H1 (cell line): ENCODE data around the gene AP3B2. TPM values are rescaled to one million over a fixed set of nuclear protein-coding genes. Genes with fewer than 3 reads are reported as not detected.

Experiments
- BCL11A ChIP-seq, 2 experiments: IDR thresholded peaks; one replicate each; pipeline ENCODE4 v1.6.1; 2011; ENCODE audit warnings: low read depth in 2 of 2, low read length in 2 of 2, mild to moderate bottlenecking in 2 of 2
- BRCA1 ChIP-seq: IDR thresholded peaks from 2 replicates; pipeline ENCODE4 v1.6.1; 2012; ENCODE audit warnings: low read depth, low read length, improper control_type of control experiment
- CEBPB ChIP-seq: IDR thresholded peaks from 2 replicates; pipeline ENCODE4 v1.6.1; 2012; ENCODE audit warnings: low read depth, low read length
- CHD1 ChIP-seq: IDR thresholded peaks from 2 replicates; pipeline ENCODE4 v1.6.1; 2012; ENCODE audit warnings: low read depth, low read length, improper control_type of control experiment
- HDAC2 ChIP-seq, 2 experiments: fragments of 300-600 bp in 1 of 2; sonication (generic) in 1 of 2; IDR thresholded peaks; 2 replicates each; pipeline ENCODE4 v1.6.1; 2011 to 2012; ENCODE audit warnings: low read depth in 2 of 2, low read length in 2 of 2, mild to moderate bottlenecking in 2 of 2, moderate library complexity in 2 of 2, borderline replicate concordance in 1 of 2, inconsistent platforms in 1 of 2
- JUN ChIP-seq: IDR thresholded peaks from 2 replicates; pipeline ENCODE4 v1.6.1; 2011; ENCODE audit warnings: low read depth, mild to moderate bottlenecking, improper control_type of control experiment, low read length
- POU5F1 ChIP-seq: IDR thresholded peaks from 2 replicates; pipeline ENCODE4 v1.6.1; 2011; ENCODE audit warnings: low read depth, mild to moderate bottlenecking, low read length, moderate library complexity
- RAD21 ChIP-seq, 2 experiments: IDR thresholded peaks in 1 of 2; conservative IDR thresholded peaks in 1 of 2; 2 replicates each; pipeline ENCODE4 v1.6.1; 2011; ENCODE audit warnings: low read depth in 2 of 2, low read length in 2 of 2, improper control_type of control experiment in 1 of 2, inconsistent platforms in 1 of 2, mild to moderate bottlenecking in 1 of 2, moderate library complexity in 1 of 2
- RBBP5 ChIP-seq: IDR thresholded peaks from 2 replicates; pipeline ENCODE4 v1.7.1; 2012; ENCODE audit warnings: low read depth, mild to moderate bottlenecking, inconsistent platforms, low read length, moderate library complexity, borderline replicate concordance
- RFX5 ChIP-seq: IDR thresholded peaks from 2 replicates; pipeline ENCODE4 v1.6.1; 2011; ENCODE audit warnings: low read depth, low read length, improper control_type of control experiment, borderline replicate concordance
- RNF2 ChIP-seq: fragments of 200-900, 300-1000 bp; sonication (generic); IDR thresholded peaks from 2 replicates; pipeline ENCODE4 v1.7.1; 2016; ENCODE audit warnings: borderline replicate concordance, low read depth, mild to moderate bottlenecking, antibody characterized with exemption, low read length; ENCODE audit not compliant: poor library complexity, severe bottlenecking; ENCODE audit errors: missing control alignments
- SIN3A ChIP-seq, 2 experiments: IDR thresholded peaks in 1 of 2; conservative IDR thresholded peaks in 1 of 2; 2 replicates each; pipeline ENCODE4 v1.6.1; 2011 to 2012; ENCODE audit warnings: low read length in 2 of 2, improper control_type of control experiment in 1 of 2, low read depth in 1 of 2, mild to moderate bottlenecking in 1 of 2
- TAF1 ChIP-seq: IDR thresholded peaks from 2 replicates; pipeline ENCODE4 v1.6.1; 2011; ENCODE audit warnings: mild to moderate bottlenecking, low read depth, low read length
- TAF7 ChIP-seq: optimal IDR thresholded peaks from 2 replicates; pipeline ENCODE3; 2011; ENCODE audit warnings: low read depth, mild to moderate bottlenecking, inconsistent platforms, low read length, moderate library complexity, borderline replicate concordance
- TCF12 ChIP-seq: IDR thresholded peaks from 2 replicates; pipeline ENCODE4 v1.6.1; 2011; ENCODE audit warnings: low read depth, mild to moderate bottlenecking, low read length
- polyA plus RNA-seq, 7 experiments: library from polyadenylated mRNA; depleted of rRNA in 3 of 7; stranded (reverse) in 5 of 7; unstranded in 2 of 7; fragments of >200 nt in 5 of 7; fragments of 200-250 nt in 2 of 7; gene quantifications; 1 replicate in 5 of 7; 2 replicates in 1 of 7; 4 replicates in 1 of 7; pipeline versions ENCODE4 v1.2.1 to v1.2.3, GENCODE V29; 2011 to 2013; ENCODE audit warnings: missing spikeins in 2 of 7, mixed read lengths in 2 of 7
- total RNA-seq: library from RNA; stranded (reverse); fragmentation: NEBNext Ultra II Directional; extraction: Animal tissue kit (Norgen Biotek cat#: 25700); gene quantifications from 2 replicates; pipeline ENCODE4 v1.2.1, GENCODE V29; 2021
- TF ChIP-seq, protein P1 (sequence below): IDR thresholded peaks from 2 replicates; pipeline ENCODE4 v1.6.1; 2011; ENCODE audit warnings: low read depth, mild to moderate bottlenecking, low read length; ENCODE audit not compliant: insufficient read depth
- TF ChIP-seq, protein P2 (sequence below): IDR thresholded peaks from 2 replicates; pipeline ENCODE4 v1.6.1; 2012; ENCODE audit warnings: inconsistent platforms
- TF ChIP-seq, protein P3 (sequence below): IDR thresholded peaks from 2 replicates; pipeline ENCODE4 v1.6.1; 2012; ENCODE audit warnings: inconsistent platforms
- TF ChIP-seq, protein P4 (sequence below): IDR thresholded peaks from 2 replicates; pipeline ENCODE4 v1.6.1; 2011; ENCODE audit warnings: low read length, improper control_type of control experiment

Gene AP3B2
- total and polyA plus RNA-seq, 2 of the 8 experiments (the other 6 are each of a cell fraction or from before 2014, with no cell fraction given), result 21.8 to 25.7 TPM

DNA sequence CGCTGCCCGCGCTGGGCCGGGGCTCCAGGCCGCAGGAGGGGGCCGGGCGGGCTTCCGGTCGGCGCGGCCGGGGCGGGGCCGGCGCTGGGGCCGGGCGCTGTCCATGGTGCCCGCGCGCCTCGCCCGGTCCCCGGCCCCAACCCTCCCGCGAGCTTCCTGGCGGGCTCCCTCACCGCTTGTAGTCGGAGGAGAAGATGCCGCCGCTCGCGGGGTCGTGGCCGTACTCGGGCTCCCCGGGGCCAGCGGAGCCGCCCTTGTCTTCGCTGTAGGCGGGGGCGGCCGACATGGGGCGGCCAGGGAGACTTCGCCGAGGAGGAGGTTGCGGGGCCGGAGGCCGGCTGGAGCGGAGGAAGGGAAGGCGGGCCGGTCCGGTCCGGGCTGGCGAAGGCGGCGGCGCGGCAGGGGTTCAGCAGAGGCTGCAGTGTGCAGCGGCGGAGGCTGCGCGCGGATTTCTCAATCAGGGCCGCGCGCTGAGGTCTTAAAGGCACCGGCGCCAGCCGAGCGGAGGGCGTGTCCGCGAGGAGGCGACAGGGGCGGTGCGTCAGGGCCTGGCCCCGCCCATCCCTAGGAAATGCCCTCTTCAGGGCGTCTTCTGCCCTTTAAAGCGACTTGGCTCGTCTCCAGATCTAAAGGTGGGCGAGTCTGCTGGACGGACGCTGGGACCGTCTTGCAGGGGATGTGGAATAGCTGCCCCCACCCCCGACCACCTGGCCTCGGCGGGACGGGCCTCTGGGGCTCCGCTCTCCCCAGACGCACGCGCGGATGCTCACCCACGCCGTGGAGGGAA lies at the start of gene AP3B2 (continued):
- TF ChIP-seq RNF2, result no peak
- TF ChIP-seq RFX5, result no peak
- TF ChIP-seq, protein P1, sequence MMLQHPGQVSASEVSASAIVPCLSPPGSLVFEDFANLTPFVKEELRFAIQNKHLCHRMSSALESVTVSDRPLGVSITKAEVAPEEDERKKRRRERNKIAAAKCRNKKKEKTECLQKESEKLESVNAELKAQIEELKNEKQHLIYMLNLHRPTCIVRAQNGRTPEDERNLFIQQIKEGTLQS, result no peak
- no peak for TF ChIP-seq CHD1
- TF ChIP-seq BRCA1, result no peak
- no peak for TF ChIP-seq HDAC2 (IDR thresholded peaks at IDR 0.05; ENCODE audit: borderline replicate concordance in 1 of 2, low read depth in 2 of 2, low read length in 2 of 2)
- TF ChIP-seq, protein P2, sequence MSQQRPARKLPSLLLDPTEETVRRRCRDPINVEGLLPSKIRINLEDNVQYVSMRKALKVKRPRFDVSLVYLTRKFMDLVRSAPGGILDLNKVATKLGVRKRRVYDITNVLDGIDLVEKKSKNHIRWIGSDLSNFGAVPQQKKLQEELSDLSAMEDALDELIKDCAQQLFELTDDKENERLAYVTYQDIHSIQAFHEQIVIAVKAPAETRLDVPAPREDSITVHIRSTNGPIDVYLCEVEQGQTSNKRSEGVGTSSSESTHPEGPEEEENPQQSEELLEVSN, result no peak; the same call in 1 of the 2 replicates
- no peak for TF ChIP-seq JUN
- TF ChIP-seq TCF12, result no peak
- TF ChIP-seq, protein P3, sequence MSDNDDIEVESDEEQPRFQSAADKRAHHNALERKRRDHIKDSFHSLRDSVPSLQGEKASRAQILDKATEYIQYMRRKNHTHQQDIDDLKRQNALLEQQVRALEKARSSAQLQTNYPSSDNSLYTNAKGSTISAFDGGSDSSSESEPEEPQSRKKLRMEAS, result no peak; the same call in 1 of the 2 replicates
- no peak for TF ChIP-seq BCL11A (IDR thresholded peaks at IDR 0.05; ENCODE audit: low read depth in 2 of 2, low read length in 2 of 2)
- TF ChIP-seq TAF7, result peak; percentile 29
- TF ChIP-seq SIN3A (conservative IDR thresholded peaks at IDR 0.05 in 1 of 2, IDR thresholded peaks at IDR 0.05 in 1 of 2; ENCODE audit: low read depth in 1 of 2, low read length in 2 of 2), result peak; percentile 48 to 94; a peak in 2 of 4 replicates
- no peak for TF ChIP-seq POU5F1
- no peak for TF ChIP-seq RBBP5
- peak; percentile 65; the same call in 1 of the 2 replicates for TF ChIP-seq CEBPB
- TF ChIP-seq TAF1, result 0 out of 2 replicates have a peak, but pooled peaks have one; percentile 45
- no peak; a peak in 2 of 4 replicates for TF ChIP-seq RAD21 (IDR thresholded peaks at IDR 0.05 in 1 of 2, conservative IDR thresholded peaks at IDR 0.05 in 1 of 2; ENCODE audit: low read depth in 2 of 2, low read length in 2 of 2)
- TF ChIP-seq, protein P4, sequence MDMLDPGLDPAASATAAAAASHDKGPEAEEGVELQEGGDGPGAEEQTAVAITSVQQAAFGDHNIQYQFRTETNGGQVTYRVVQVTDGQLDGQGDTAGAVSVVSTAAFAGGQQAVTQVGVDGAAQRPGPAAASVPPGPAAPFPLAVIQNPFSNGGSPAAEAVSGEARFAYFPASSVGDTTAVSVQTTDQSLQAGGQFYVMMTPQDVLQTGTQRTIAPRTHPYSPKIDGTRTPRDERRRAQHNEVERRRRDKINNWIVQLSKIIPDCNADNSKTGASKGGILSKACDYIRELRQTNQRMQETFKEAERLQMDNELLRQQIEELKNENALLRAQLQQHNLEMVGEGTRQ, result no peak
